Testis (tissue), 5 donors: ENCODE results near the gene CCDC146. TPM values are rescaled to one million over a fixed set of nuclear protein-coding genes. Genes with fewer than 3 reads are reported as not detected.
"Not testable (repeated sequence)": the region's sequence is repeated elsewhere in the genome, so short reads cannot be mapped to it uniquely, and the experiment has no call there.

Source experiments
- DNase-seq: peaks from one replicate; pipeline ENCODE4 v3.0.0-alpha.2; 2019
- H3K27ac ChIP-seq, 2 donors: fragments of 200-600 bp; sonication (generic); one replicate each; pipeline ENCODE4 v1.5.1; 2019
- H3K27me3 ChIP-seq: fragments of 200-600 bp; sonication (generic); one replicate; pipeline ENCODE4 v1.5.1; 2019
- H3K36me3 ChIP-seq: fragments of 200-600 bp; sonication (generic); one replicate; pipeline ENCODE4 v1.5.1; 2017; ENCODE audit warnings: low read depth; ENCODE audit errors: missing control alignments
- H3K4me1 ChIP-seq: fragments of 200-600 bp; sonication (generic); one replicate; pipeline ENCODE4 v1.5.1; 2019
- H3K4me3 ChIP-seq, 2 donors: fragments of 200-600 bp; sonication (generic); one replicate each; pipeline ENCODE4 v1.5.1; 2017 to 2019
- H3K9me3 ChIP-seq: fragments of 200-600 bp; sonication (generic); one replicate; pipeline ENCODE4 v1.5.1; 2017
- WGBS, 2 donors: methylation state at CpG; one replicate each; pipeline ENCODE4 v1.1.5; 2018; 5-methylcytosine and 5-hydroxymethylcytosine counted together
- intact Hi-C: fragments of 100-400 bp; cut with DNase I; formaldehyde crosslinking; loops from one replicate; pipeline ENCODE4 v1.15.1; 2023; ENCODE audit warnings: low total_unique reads
- long read RNA-seq, 2 donors: transcript quantifications; one replicate each; lab custom pipeline, GENCODE V29; 2026
- polyA plus RNA-seq: library from polyadenylated mRNA; stranded (reverse); fragments of 350-450 nt; fragmentation: Illumina TruSeq; extraction: RNeasy Lipid Tissue Mini Kit (QIAGEN cat#74804); gene quantifications from one replicate; pipeline ENCODE4 v1.2.3, GENCODE V29; 2014; ENCODE audit warnings: low read depth, low replicate concordance; ENCODE audit not compliant: insufficient read depth
- total RNA-seq, 2 donors: library from RNA; depleted of rRNA; stranded (reverse); fragments of >200 nt; gene quantifications; one replicate each; pipeline ENCODE4 v1.2.3, GENCODE V29; 2016

The CCDC146 gene, protein sequence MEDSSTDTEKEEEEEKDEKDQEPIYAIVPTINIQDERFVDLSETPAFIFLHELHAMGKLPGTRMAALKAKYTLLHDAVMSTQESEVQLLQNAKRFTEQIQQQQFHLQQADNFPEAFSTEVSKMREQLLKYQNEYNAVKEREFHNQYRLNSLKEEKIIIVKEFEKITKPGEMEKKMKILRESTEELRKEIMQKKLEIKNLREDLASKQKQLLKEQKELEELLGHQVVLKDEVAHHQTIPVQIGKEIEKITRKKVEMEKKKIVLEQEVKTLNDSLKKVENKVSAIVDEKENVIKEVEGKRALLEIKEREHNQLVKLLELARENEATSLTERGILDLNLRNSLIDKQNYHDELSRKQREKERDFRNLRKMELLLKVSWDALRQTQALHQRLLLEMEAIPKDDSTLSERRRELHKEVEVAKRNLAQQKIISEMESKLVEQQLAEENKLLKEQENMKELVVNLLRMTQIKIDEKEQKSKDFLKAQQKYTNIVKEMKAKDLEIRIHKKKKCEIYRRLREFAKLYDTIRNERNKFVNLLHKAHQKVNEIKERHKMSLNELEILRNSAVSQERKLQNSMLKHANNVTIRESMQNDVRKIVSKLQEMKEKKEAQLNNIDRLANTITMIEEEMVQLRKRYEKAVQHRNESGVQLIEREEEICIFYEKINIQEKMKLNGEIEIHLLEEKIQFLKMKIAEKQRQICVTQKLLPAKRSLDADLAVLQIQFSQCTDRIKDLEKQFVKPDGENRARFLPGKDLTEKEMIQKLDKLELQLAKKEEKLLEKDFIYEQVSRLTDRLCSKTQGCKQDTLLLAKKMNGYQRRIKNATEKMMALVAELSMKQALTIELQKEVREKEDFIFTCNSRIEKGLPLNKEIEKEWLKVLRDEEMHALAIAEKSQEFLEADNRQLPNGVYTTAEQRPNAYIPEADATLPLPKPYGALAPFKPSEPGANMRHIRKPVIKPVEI
- total RNA-seq (10 to 100 TPM; 34.3 to 35.7 TPM), polyA plus RNA-seq (20.9 TPM)
- long read RNA-seq, donor 1, transcript CCDC146-206 (2 exons, 567 nt): minor isoform, 5 of 18 reads
- long read RNA-seq, donor 1, transcript CCDC146-204 (5 exons, 1,554 nt): major isoform, 12 of 18 reads
- long read RNA-seq, donor 1, partial matches to known transcripts: 0 of 18 reads
- long read RNA-seq, donor 1, other reads (novel, unspliced or antisense): 0 of 18 reads
- long read RNA-seq, donor 2, partial matches to known transcripts: 0 of 1 reads
- long read RNA-seq, donor 2, other reads (novel, unspliced or antisense): 0 of 1 reads

DNA sequence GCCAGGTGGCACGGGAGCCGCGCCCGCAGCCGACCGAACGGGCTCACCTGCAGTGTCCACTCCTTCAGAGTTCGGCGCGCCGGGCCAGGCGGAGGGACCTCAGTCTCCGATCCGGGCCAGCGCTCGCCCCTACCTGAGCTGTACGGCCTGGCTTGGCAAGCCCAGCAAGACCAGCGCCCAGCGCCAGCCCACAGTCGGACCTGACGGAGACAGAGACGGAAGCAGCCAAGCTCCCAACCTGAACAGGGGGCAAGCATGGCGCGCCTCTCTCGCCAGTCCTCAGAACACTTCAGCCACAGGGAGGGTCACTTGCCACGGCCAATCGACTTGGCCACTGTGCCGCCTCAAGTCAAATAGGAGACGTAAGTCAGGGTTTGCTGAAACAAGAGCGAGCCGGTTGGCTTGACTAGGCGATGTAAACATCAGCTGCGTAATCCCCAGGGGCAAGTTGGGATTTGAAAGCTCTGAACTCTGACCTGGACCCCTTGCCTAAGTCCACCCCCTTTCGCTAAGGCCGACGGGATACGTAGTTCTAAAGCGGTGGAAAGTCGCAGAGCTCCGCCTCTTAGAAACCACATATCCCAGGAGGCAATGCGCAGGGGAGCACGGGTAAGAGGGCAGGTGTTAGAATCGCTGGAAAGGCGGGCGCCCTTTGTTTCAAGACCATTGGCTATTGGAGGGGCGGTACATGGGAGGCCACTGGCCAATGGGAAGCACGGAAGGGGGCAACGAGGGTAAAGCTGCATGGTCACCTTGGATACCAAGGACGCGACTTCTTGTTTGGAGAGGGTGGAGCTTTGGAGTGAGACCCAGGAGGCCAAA lies at the start of gene CCDC146:
CCDC146 (plus strand) TSS at position 756 of the 822 bp plus-strand sequence. CDS start 45,054 bp downstream, outside the sequence.
- Histone ChIP-seq H3K27ac (peak within 1 kb of the TSS; percentile 50 to 72), H3K4me3 (peak within 1 kb of the TSS; percentile 73 to 78)
- intact Hi-C loops, H3K36me3 ChIP-seq, H3K27me3 ChIP-seq, H3K4me1 ChIP-seq, H3K9me3 ChIP-seq: not testable (repeated sequence)
- WGBS, 2 donors: 0 to 1% methylated on average over 14 to 23 of the region's 50 CpGs
- peak; percentile 100 for DNase-seq

- H3K27ac ChIP-seq, H3K4me3 ChIP-seq, H3K36me3 ChIP-seq, intact Hi-C loops, DNase-seq, H3K4me1 ChIP-seq, H3K9me3 ChIP-seq, H3K27me3 ChIP-seq: not testable (repeated sequence)
- 80% methylated on average over 1 of the region's 6 CpGs; no CpG with 5 or more reads in 1 of the 2 donors for WGBS, 2 donors
Measured at GRCh38 chr7:77074786-77075396, 47.5 kb upstream of the CCDC146 start.

- intact Hi-C loops, H3K9me3 ChIP-seq, H3K4me1 ChIP-seq, DNase-seq, H3K27me3 ChIP-seq, H3K4me3 ChIP-seq, H3K36me3 ChIP-seq, H3K27ac ChIP-seq: not testable (repeated sequence)
- WGBS, 2 donors: 91% methylated on average over 5 of the region's 5 CpGs; no CpG with 5 or more reads in 1 of the 2 donors
Measured at GRCh38 chr7:77077060-77077459, 45.4 kb upstream of the CCDC146 start.

DNA sequence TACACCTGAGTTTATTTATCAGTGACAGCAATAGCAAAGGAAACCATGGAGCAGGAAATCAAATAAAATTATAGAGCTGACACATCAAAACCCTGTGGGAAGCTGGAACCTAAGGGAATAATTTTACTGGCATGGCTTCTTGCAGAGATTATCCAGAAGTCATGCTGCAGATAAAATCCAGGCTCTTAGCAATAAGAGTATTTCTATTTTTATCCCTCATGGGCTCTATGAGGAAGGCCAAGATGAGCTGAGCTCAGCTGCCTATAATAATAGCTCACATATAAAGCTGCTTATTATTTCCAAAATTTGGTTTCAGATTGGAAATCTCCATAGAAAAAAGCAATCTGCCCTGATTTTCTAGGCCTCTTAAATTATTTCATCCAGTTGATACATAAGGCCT lies 43.3 kb upstream of the CCDC146 start:
- DNase-seq, H3K4me3 ChIP-seq, H3K36me3 ChIP-seq, H3K4me1 ChIP-seq, H3K27me3 ChIP-seq, H3K9me3 ChIP-seq, intact Hi-C loops, H3K27ac ChIP-seq: not testable (repeated sequence)

- DNase-seq, H3K4me3 ChIP-seq, H3K9me3 ChIP-seq, H3K36me3 ChIP-seq, H3K4me1 ChIP-seq, intact Hi-C loops, H3K27me3 ChIP-seq, H3K27ac ChIP-seq: not testable (repeated sequence)
- 87% methylated on average over 4 of the region's 5 CpGs; no CpG with 5 or more reads in 1 of the 2 donors for WGBS, 2 donors
Measured at GRCh38 chr7:77079624-77080023, 42.8 kb upstream of the CCDC146 start.

GRCh38 chr7:77080236-77080635 lies 42.2 kb upstream of the CCDC146 start:
- 85 to 100% methylated on average over 1 of the region's 2 CpGs for WGBS, 2 donors
- H3K9me3 ChIP-seq, H3K27me3 ChIP-seq, intact Hi-C loops, DNase-seq, H3K36me3 ChIP-seq, H3K27ac ChIP-seq, H3K4me1 ChIP-seq, H3K4me3 ChIP-seq: not testable (repeated sequence)

DNA sequence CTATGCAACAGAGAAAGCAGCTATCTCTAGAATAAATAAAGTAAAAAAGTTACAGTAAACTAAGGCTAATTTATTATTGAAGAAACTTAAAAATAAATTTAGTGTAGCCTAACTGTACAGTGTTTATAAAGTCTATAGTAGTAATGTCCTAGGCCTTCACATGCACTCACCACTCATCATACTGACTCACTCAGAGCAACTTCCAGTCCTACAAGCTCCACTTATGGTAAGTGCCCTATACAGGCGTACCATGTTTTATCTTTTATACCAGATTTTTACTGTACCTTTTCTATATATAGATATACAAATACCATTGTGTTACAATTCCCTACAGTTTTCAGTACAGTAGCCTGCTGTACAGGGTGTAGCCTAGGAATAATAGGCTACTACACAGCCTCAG lies 40.2 kb upstream of the CCDC146 start:
- H3K4me1 ChIP-seq, H3K36me3 ChIP-seq, H3K27me3 ChIP-seq, intact Hi-C loops, H3K4me3 ChIP-seq, DNase-seq, H3K9me3 ChIP-seq, H3K27ac ChIP-seq: not testable (repeated sequence)
- 73 to 100% methylated on average over 1 of the region's 1 CpG for WGBS, 2 donors

GRCh38 chr7:77092301-77092700 lies 30.1 kb upstream of the CCDC146 start:
- H3K27me3 ChIP-seq, intact Hi-C loops, H3K4me3 ChIP-seq, H3K36me3 ChIP-seq, DNase-seq, H3K9me3 ChIP-seq, H3K27ac ChIP-seq, H3K4me1 ChIP-seq: not testable (repeated sequence)
- 14 to 43% methylated on average over 2 of the region's 2 CpGs for WGBS, 2 donors

- H3K9me3 ChIP-seq, H3K4me3 ChIP-seq, DNase-seq, H3K27me3 ChIP-seq, intact Hi-C loops, H3K36me3 ChIP-seq, H3K4me1 ChIP-seq, H3K27ac ChIP-seq: not testable (repeated sequence)
- 92 to 94% methylated on average over 2 of the region's 3 CpGs for WGBS, 2 donors
Measured at GRCh38 chr7:77100501-77100900, 21.9 kb upstream of the CCDC146 start.

DNA sequence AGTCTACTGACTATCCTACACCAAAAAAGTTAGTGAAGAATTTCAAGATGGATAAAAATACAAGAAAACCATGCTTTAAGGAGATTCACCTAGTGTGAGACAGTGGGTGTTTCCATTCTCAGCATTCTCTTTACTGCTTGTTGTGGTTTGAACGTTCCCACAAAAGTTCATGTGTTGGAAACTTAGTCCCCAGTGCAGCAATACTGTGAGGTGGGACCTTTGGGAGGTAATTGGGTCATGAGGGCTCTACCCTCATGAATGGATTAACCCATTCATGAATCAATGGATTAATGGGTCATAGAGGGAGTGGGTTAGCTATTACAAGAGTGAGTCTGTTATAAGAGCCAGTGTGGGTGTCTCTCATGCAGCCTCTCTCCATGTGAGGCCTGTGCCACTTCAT lies 21.2 kb upstream of the CCDC146 start:
- H3K27ac ChIP-seq, H3K9me3 ChIP-seq, DNase-seq, H3K4me1 ChIP-seq, H3K36me3 ChIP-seq, intact Hi-C loops, H3K27me3 ChIP-seq, H3K4me3 ChIP-seq: not testable (repeated sequence)
- WGBS, 2 donors: 75 to 80% methylated on average over 1 of the region's 1 CpG
